OCI-LY3 (cell line): ENCODE measurements around the gene SLC10A6.

ENCODE experiments used
- H2AFZ ChIP-seq: fragments of 200-600, 300-600 bp; shearing (Covaris generic); 2 replicates; pipeline ENCODE4 v1.6.0; 2014; ENCODE audit warnings: antibody characterized with exemption, low read depth, low read length
- H3K27ac ChIP-seq: fragments of 200-600, 300-600 bp; sonication (generic); 2 replicates; pipeline ENCODE4 v1.5.1; 2014; ENCODE audit warnings: mild to moderate bottlenecking, low read length, moderate library complexity, mixed read lengths
- H3K27me3 ChIP-seq: fragments of 200-600, 300-600 bp; sonication (generic); 2 replicates; pipeline ENCODE4 v1.6.1; 2014; ENCODE audit warnings: low read depth, low read length, mixed read lengths
- H3K36me3 ChIP-seq: fragments of 200-600, 300-600 bp; sonication (generic); replicated peaks from 2 replicates; pipeline ENCODE3; 2014; ENCODE audit warnings: low read depth, low read length, mixed read lengths
- H3K4me1 ChIP-seq: fragments of 300-600, 200-600 bp; sonication (generic); 2 replicates; pipeline ENCODE4 v1.6.1; 2014; ENCODE audit warnings: low read length, mixed read lengths
- H3K4me2 ChIP-seq: fragments of 200-600, 300-600 bp; sonication (generic); 2 replicates; pipeline ENCODE4 v1.6.1; 2014; ENCODE audit warnings: low read length, mixed read lengths
- H3K4me3 ChIP-seq: fragments of 300-600, 200-600 bp; sonication (generic); 2 replicates; pipeline ENCODE4 v1.5.1; 2014; ENCODE audit warnings: antibody characterized with exemption, mild to moderate bottlenecking, low read length, moderate library complexity
- H3K79me2 ChIP-seq: fragments of 300-600, 200-600 bp; shearing (Covaris generic); 2 replicates; pipeline ENCODE4 v1.6.1; 2014; ENCODE audit warnings: mild to moderate bottlenecking, low read length, mixed read lengths
- H3K9ac ChIP-seq: fragments of 300-600, 200-600 bp; shearing (Covaris generic); 2 replicates; pipeline ENCODE4 v1.6.0; 2014; ENCODE audit warnings: mild to moderate bottlenecking, low read length, moderate library complexity
- H3K9me3 ChIP-seq: fragments of 200-600, 300-600 bp; shearing (Covaris generic); 2 replicates; pipeline ENCODE4 v1.6.1; 2014; ENCODE audit warnings: low read length, mixed read lengths; ENCODE audit not compliant: insufficient read depth
- H4K20me1 ChIP-seq: fragments of 200-600, 300-600 bp; sonication (generic); 2 replicates; pipeline ENCODE4 v1.6.1; 2016; ENCODE audit warnings: low read length, mixed read lengths; ENCODE audit not compliant: insufficient read depth
- EZH2phosphoT487 ChIP-seq: fragments of 200-600 bp; shearing (Covaris generic); IDR thresholded peaks from 2 replicates; pipeline ENCODE4 v1.6.1; 2018; ENCODE audit warnings: antibody characterized with exemption, mixed run types, low read depth
- TF ChIP-seq, protein P1 (sequence below): fragments of 200-600, 300-600 bp; sonication (generic); IDR thresholded peaks from 2 replicates; pipeline ENCODE4 v1.5.1; 2014; ENCODE audit warnings: antibody characterized with exemption, low read length, low read depth

SLC10A6 gene

DNA sequence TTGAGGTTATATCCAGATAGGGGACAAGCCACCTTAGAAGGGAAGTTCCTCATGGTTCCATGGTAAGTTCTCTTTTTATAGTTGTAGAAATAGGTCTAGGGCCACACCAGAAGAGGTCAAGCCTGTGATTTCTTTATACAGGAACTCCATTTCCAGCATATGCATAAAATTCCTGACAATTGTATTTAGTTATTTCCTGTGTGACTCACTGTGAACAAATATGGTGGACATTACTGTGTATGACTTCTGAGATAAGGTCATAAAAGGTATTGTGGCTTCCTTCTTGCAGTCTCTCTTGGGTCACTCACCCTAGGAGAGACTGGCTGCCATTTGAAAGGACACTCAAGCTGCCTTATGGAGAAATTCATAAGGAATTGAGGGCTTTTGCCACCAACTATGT is 45.3 kb upstream of the SLC10A6 start:
- H2AFZ ChIP-seq: no peak overlapping the region
- no peaks in the 10 kb centered on the region for H3K36me3 ChIP-seq
- no peaks in the 10 kb centered on the region for H3K27me3 ChIP-seq
- H4K20me1 ChIP-seq: no peaks in the 10 kb centered on the region
- H3K4me1 ChIP-seq: peaks cover 8% of the 10 kb centered on the region
- no peak overlapping the region for H3K27ac ChIP-seq
- no peak for TF ChIP-seq EZH2phosphoT487
- H3K9ac ChIP-seq: no peak overlapping the region
- no peak overlapping the region for H3K4me2 ChIP-seq
- H3K79me2 ChIP-seq: no peaks in the 10 kb centered on the region
- no peaks in the 10 kb centered on the region for H3K9me3 ChIP-seq
- no peak overlapping the region for H3K4me3 ChIP-seq

DNA sequence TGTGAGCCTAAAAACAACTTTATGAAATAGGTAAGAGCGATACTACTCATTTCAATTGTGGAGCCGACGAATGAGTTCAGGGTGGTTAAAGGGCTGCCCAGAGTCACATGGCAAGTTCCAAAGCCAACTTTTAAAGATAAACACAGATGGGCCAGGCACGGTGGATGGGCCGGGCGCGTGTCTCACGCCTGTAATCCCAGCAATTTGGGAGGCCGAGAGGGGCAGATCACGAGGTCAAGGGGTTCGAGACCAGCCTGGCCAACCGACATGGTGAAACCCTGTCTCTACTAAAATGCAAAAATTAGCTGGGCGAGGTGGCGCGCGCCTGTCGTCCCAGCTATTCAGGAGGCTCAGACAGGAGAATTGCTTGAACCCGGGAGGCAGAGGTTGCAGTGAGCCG is 44.0 kb upstream of the SLC10A6 start:
- Histone ChIP-seq H3K4me3 (no peak overlapping the region), H3K4me2 (0 out of 2 replicates have a peak overlapping the region, but pooled peaks have one; percentile 84), H3K27me3 (no peaks in the 10 kb centered on the region), H3K36me3 (no peaks in the 10 kb centered on the region), H2AFZ (no peak overlapping the region), H3K9ac (no peak overlapping the region), H4K20me1 (no peaks in the 10 kb centered on the region), H3K4me1 (peaks cover 8% of the 10 kb centered on the region), H3K27ac (no peak overlapping the region), H3K9me3 (no peaks in the 10 kb centered on the region), H3K79me2 (no peaks in the 10 kb centered on the region)
- TF ChIP-seq, protein P1, sequence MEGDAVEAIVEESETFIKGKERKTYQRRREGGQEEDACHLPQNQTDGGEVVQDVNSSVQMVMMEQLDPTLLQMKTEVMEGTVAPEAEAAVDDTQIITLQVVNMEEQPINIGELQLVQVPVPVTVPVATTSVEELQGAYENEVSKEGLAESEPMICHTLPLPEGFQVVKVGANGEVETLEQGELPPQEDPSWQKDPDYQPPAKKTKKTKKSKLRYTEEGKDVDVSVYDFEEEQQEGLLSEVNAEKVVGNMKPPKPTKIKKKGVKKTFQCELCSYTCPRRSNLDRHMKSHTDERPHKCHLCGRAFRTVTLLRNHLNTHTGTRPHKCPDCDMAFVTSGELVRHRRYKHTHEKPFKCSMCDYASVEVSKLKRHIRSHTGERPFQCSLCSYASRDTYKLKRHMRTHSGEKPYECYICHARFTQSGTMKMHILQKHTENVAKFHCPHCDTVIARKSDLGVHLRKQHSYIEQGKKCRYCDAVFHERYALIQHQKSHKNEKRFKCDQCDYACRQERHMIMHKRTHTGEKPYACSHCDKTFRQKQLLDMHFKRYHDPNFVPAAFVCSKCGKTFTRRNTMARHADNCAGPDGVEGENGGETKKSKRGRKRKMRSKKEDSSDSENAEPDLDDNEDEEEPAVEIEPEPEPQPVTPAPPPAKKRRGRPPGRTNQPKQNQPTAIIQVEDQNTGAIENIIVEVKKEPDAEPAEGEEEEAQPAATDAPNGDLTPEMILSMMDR: no peak
- no peak for TF ChIP-seq EZH2phosphoT487

DNA sequence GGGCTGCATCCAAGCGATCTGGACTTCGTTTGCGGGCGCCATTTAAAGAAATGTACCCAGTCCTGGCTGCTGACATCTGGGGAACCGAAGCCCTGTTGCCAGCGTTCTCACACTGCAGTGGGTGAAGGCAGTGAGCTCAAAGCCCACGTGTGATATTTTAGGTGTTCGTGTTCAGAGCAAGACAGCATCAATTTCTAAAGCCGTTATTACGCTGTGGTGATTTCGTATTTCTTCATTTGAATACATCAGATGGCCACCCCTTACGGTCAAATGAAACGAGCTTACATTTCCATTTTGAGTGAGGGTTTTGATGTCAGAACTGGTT is 43.4 kb upstream of the SLC10A6 start:
- Histone ChIP-seq H3K9me3 (no peaks in the 10 kb centered on the region), H3K27me3 (no peaks in the 10 kb centered on the region), H3K9ac (peak overlapping the region; percentile 74), H3K4me1 (peaks cover 8% of the 10 kb centered on the region), H4K20me1 (no peaks in the 10 kb centered on the region), H3K79me2 (no peaks in the 10 kb centered on the region), H3K4me3 (peak overlapping the region; percentile 83), H3K4me2 (peak overlapping the region; percentile 84), H3K36me3 (no peaks in the 10 kb centered on the region), H2AFZ (peak overlapping the region; percentile 76), H3K27ac (no peak overlapping the region)
- TF ChIP-seq, protein P1: no peak
- no peak for TF ChIP-seq EZH2phosphoT487

DNA sequence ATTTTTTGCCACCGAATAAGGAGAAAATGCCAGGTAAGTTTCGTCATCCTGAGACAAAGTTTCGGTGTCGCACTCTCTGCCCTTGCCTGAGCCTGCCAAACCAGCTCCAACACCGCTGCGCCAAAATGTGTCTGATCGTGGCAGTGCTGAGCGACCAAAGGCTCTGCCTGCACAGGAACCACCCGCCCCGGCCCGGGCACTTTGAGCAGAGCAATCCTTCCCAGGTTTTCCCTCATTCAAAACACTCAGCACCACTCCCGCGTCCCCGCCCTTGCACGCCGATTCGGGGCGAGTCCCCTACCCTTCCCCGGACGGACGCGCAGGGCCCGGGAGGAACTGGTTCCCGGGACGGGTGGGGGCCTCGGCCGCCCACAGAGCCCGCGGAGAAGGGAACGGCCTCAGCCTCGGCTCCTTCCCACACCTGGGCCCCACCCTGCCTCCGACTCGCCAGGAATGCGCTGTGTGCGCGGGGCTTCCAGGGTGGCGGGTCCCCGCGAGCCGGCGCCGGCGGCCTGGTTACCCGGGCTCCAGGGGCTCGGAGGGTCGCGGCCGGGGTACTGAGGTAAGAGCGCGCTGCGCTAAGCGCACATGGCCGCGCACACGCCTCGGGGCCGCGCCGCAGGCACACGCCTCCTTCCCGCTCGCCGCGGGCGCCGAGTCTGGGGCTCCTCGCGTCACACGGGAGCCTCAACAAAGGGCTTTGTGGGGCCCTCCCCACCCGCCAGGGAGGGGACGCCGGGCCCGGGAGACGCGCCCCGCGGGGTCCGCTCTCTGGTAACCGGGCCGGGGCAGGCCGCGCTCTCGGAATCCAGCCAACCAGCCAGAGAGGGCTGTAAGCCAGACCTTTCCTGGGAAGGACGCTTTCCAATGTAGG is 42.8 kb upstream of the SLC10A6 start, which contains the start of gene C4orf36:
TSS of gene C4orf36 (minus strand) at position 661 of the 874 bp plus-strand sequence. CDS start 902 bp downstream, outside the sequence.
- Histone ChIP-seq H3K4me2 (peak within 1 kb of the TSS; percentile 84), H3K27me3 (no peaks in the 10 kb centered on the region)

More for the DNA sequence above, 42.8 kb upstream of the SLC10A6 start, which contains the start of gene C4orf36:
- Histone ChIP-seq H3K4me1 (peaks cover 8% of the 10 kb centered on the region), H3K4me3 (peak within 1 kb of the TSS; percentile 83), H2AFZ (peak within 1 kb of the TSS; percentile 76), H3K36me3 (no peaks in the 10 kb centered on the region), H3K79me2 (no peaks in the 10 kb centered on the region), H3K27ac (peak within 1 kb of the TSS; percentile 16; the same call in 1 of the 2 replicates), H4K20me1 (no peaks in the 10 kb centered on the region), H3K9ac (peak within 1 kb of the TSS; percentile 74), H3K9me3 (no peaks in the 10 kb centered on the region)
- TF ChIP-seq, protein P1: peak; percentile 19; the same call in 1 of the 2 replicates
- TF ChIP-seq EZH2phosphoT487: no peak
